ENCODE data around the gene PUM2.

Gene PUM2

GRCh38 chr2:20334605-20335203, 15.9 kb downstream of the PUM2 start:
- no peak overlapping the region for H3K4me3 ChIP-seq (ENCODE audit: low read depth, low read length)
- peaks cover 32% of the 10 kb centered on the region for H3K4me1 ChIP-seq (ENCODE audit: control insufficient read depth, insufficient read depth, low read length)
- no peak overlapping the region for H3K9ac ChIP-seq (ENCODE audit: low read depth, low read length)
- H3K36me3 ChIP-seq (ENCODE audit: control insufficient read depth, insufficient read depth, low read length) = peaks cover 6% of the 10 kb centered on the region; the same call in 1 of the 2 replicates
- no peaks in the 10 kb centered on the region for H3K9me3 ChIP-seq (ENCODE audit: control insufficient read depth, insufficient read depth, low read length)
- H3K27me3 ChIP-seq (ENCODE audit: control insufficient read depth, insufficient read depth, low read length) = no peaks in the 10 kb centered on the region
- H3K27ac ChIP-seq (ENCODE audit: low read depth, low read length) = no peak overlapping the region

GRCh38 chr2:20333738-20334137, 16.9 kb downstream of the PUM2 start:
- Histone ChIP-seq H3K27ac (ENCODE audit: low read depth, low read length) (no peak overlapping the region), H3K4me1 (ENCODE audit: control insufficient read depth, insufficient read depth, low read length) (peaks cover 23% of the 10 kb centered on the region), H3K9ac (ENCODE audit: low read depth, low read length) (no peak overlapping the region), H3K4me3 (ENCODE audit: low read depth, low read length) (no peak overlapping the region), H3K9me3 (ENCODE audit: control insufficient read depth, insufficient read depth, low read length) (no peaks in the 10 kb centered on the region), H3K36me3 (ENCODE audit: control insufficient read depth, insufficient read depth, low read length) (peaks cover 7% of the 10 kb centered on the region; the same call in 1 of the 2 replicates), H3K27me3 (ENCODE audit: control insufficient read depth, insufficient read depth, low read length) (no peaks in the 10 kb centered on the region)

- Histone ChIP-seq H3K27me3 (ENCODE audit: control insufficient read depth, insufficient read depth, low read length) (no peaks in the 10 kb centered on the region), H3K27ac (ENCODE audit: low read depth, low read length) (no peak overlapping the region), H3K4me3 (ENCODE audit: low read depth, low read length) (no peak overlapping the region), H3K4me1 (ENCODE audit: control insufficient read depth, insufficient read depth, low read length) (peaks cover 19% of the 10 kb centered on the region), H3K9ac (ENCODE audit: low read depth, low read length) (no peak overlapping the region), H3K36me3 (ENCODE audit: control insufficient read depth, insufficient read depth, low read length) (peaks cover 14% of the 10 kb centered on the region), H3K9me3 (ENCODE audit: control insufficient read depth, insufficient read depth, low read length) (no peaks in the 10 kb centered on the region)
Observed at GRCh38 chr2:20330192-20330591, 20.5 kb downstream of the PUM2 start.

DNA sequence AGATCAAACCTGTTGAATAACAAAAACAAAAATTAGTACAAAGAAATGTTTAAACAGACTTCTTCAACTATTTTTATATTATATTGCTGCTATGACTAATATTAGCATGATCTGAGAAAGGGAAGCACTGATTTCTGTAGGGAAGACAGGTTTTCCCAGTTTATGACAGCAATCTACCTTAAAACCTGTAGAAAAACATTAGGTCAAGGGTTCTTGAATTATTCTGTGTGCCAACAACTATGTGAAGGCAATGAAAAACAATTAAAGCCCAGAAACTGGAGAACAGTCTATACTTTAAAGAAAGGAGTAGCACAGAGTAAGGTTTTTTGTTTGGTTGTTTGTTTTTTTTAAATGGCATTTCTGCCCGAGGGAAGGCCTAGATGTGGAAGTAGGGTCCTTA, 23.3 kb downstream of the PUM2 start:
- Histone ChIP-seq H3K9ac (ENCODE audit: low read depth, low read length) (no peak overlapping the region), H3K4me1 (ENCODE audit: control insufficient read depth, insufficient read depth, low read length) (peaks cover 11% of the 10 kb centered on the region), H3K27me3 (ENCODE audit: control insufficient read depth, insufficient read depth, low read length) (no peaks in the 10 kb centered on the region), H3K9me3 (ENCODE audit: control insufficient read depth, insufficient read depth, low read length) (no peaks in the 10 kb centered on the region), H3K27ac (ENCODE audit: low read depth, low read length) (peak overlapping the region; percentile 22), H3K4me3 (ENCODE audit: low read depth, low read length) (no peak overlapping the region), H3K36me3 (ENCODE audit: control insufficient read depth, insufficient read depth, low read length) (peaks cover 37% of the 10 kb centered on the region)

- H3K4me1 ChIP-seq (ENCODE audit: control insufficient read depth, insufficient read depth, low read length) = peaks cover 20% of the 10 kb centered on the region
- H3K27me3 ChIP-seq (ENCODE audit: control insufficient read depth, insufficient read depth, low read length) = no peaks in the 10 kb centered on the region
- no peaks in the 10 kb centered on the region for H3K9me3 ChIP-seq (ENCODE audit: control insufficient read depth, insufficient read depth, low read length)
- no peak overlapping the region for H3K4me3 ChIP-seq (ENCODE audit: low read depth, low read length)
- peaks cover 37% of the 10 kb centered on the region for H3K36me3 ChIP-seq (ENCODE audit: control insufficient read depth, insufficient read depth, low read length)
- no peak overlapping the region for H3K9ac ChIP-seq (ENCODE audit: low read depth, low read length)
- H3K27ac ChIP-seq (ENCODE audit: low read depth, low read length) = no peak overlapping the region
Observed at GRCh38 chr2:20326163-20326780, 24.4 kb downstream of the PUM2 start.

DNA sequence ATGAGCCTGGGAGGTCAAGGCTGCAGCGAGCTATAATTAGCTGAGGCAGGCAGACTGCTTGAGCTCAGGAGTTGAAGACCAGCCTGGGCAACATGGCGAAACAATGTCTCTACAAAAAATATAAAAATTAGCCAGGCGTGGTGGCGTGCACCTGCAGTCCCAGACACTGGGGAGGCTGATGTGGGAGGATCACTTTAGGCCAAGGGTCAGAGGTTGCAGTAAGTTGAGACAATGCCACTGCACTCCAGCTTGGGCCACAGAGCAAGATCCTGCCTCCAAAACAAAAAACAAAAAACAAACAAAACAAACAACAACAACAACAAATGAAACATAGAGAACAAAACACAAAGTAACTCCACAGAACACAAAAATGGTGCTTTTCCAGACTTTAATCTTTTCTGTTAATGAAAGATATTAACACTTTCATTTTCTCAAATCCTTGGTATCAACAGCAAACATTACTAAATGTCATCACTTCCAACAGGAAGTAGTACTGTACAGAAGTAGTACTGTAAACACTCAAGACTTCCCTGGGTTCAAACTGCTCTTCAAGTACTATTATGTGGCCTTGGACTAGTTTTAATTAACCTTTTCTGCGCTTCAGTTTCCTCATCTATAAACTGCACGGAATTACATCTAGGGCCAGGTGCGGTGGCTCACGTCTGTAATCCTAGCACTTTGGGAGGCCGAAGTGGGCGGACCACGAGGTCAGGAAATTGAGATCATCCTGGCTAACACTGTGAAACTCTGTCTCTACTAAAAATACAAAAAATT, 27.9 kb downstream of the PUM2 start:
- H3K27me3 ChIP-seq (ENCODE audit: control insufficient read depth, insufficient read depth, low read length) = no peaks in the 10 kb centered on the region
- H3K4me1 ChIP-seq (ENCODE audit: control insufficient read depth, insufficient read depth, low read length) = peaks cover 28% of the 10 kb centered on the region
- no peaks in the 10 kb centered on the region for H3K9me3 ChIP-seq (ENCODE audit: control insufficient read depth, insufficient read depth, low read length)
- H3K9ac ChIP-seq (ENCODE audit: low read depth, low read length) = no peak overlapping the region
- no peak overlapping the region for H3K27ac ChIP-seq (ENCODE audit: low read depth, low read length)
- peaks cover 55% of the 10 kb centered on the region for H3K36me3 ChIP-seq (ENCODE audit: control insufficient read depth, insufficient read depth, low read length)
- H3K4me3 ChIP-seq (ENCODE audit: low read depth, low read length) = no peak overlapping the region

DNA sequence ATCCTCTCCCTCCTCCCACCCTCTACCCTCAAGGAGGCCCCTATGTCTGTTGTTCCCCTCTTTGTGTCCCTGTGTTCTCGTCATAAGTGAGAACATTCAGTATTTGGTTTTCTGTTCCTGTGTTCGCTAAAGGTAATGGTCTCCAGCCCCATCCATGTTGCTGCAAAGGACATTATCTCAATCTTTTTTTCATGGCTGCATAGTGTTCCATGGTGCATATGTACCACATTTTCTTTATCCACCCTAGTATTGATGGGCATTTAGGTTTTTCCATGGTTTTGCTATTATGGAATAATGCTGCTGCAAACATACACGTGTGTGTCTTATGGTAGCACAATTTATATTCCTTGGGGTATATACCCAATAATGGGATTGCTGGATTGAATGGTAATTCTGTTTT, 33.0 kb downstream of the PUM2 start:
- H3K4me3 ChIP-seq (ENCODE audit: low read depth, low read length) = no peak overlapping the region
- peaks cover 69% of the 10 kb centered on the region for H3K36me3 ChIP-seq (ENCODE audit: control insufficient read depth, insufficient read depth, low read length)
- H3K27ac ChIP-seq (ENCODE audit: low read depth, low read length) = no peak overlapping the region
- no peaks in the 10 kb centered on the region for H3K9me3 ChIP-seq (ENCODE audit: control insufficient read depth, insufficient read depth, low read length)
- no peak overlapping the region for H3K9ac ChIP-seq (ENCODE audit: low read depth, low read length)
- peaks cover 47% of the 10 kb centered on the region for H3K4me1 ChIP-seq (ENCODE audit: control insufficient read depth, insufficient read depth, low read length)
- H3K27me3 ChIP-seq (ENCODE audit: control insufficient read depth, insufficient read depth, low read length) = no peaks in the 10 kb centered on the region

DNA sequence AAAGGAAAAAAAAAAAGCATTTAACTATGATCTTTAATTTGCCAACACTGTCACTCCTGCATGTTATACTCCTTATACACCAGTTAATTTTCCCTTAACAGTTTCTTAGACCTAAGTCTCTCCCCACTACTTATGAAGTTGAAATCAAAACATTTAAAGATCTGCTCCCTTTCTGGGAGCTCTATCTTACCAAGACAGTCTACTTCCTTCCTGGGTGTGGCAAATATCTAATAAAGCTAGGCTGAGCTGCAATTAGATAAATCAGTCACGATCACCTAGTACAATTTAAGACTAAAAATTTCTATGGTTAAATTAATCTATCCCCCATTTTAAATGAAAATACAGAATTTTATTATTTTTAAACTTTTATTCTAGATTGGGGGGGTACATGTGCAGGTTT, 33.4 kb downstream of the PUM2 start:
- peaks cover 69% of the 10 kb centered on the region for H3K36me3 ChIP-seq (ENCODE audit: control insufficient read depth, insufficient read depth, low read length)

DNA sequence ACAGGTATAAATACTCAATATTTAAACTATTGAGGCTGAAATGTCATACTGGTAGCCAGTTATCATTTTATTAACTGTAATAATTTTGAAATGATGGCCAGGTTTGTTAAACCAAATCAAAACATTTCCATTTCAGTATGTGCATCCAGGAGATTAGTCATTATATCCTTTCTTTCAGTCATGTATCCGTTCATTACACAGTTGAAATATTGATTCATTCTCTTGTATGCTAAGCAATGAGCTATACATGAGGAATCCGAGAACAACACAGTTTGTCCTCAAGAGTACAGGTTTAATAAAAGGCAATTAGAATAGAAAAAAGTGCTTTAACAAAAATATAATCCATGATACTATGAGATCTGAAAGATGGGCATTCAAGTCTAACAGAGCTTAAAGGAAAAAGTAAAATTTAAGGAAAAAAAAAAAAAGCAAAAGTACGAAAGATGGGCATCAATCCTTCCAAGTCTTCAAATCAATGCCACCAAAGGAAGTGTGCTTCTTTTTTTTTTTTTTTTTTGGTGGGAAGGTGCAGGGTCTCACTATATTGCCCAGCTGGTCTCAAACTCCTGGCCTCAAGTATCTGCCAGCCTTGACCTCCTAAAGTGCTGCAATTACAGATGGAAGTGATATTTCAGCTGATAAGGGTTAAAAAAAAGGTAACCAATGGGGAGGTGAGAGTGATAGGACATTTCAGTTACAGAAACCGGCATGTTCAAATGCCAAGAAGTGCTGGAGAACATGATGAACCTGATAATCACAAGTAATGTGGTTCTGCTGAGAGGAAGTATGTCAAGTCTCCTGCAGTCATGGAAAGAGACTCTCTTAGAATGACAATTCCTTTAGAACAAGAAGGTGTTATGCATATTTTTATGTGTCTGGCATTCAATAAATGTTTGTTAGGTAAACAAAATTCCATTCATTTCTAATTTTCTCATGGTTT, 35.8 kb downstream of the PUM2 start:
- Histone ChIP-seq H3K9me3 (ENCODE audit: control insufficient read depth, insufficient read depth, low read length) (no peaks in the 10 kb centered on the region), H3K27me3 (ENCODE audit: control insufficient read depth, insufficient read depth, low read length) (no peaks in the 10 kb centered on the region), H3K9ac (ENCODE audit: low read depth, low read length) (no peak overlapping the region), H3K4me1 (ENCODE audit: control insufficient read depth, insufficient read depth, low read length) (peaks cover 26% of the 10 kb centered on the region), H3K36me3 (ENCODE audit: control insufficient read depth, insufficient read depth, low read length) (peaks cover 92% of the 10 kb centered on the region), H3K27ac (ENCODE audit: low read depth, low read length) (peak overlapping the region; percentile 64), H3K4me3 (ENCODE audit: low read depth, low read length) (peak overlapping the region; percentile 24; the same call in 1 of the 2 replicates)

More for the DNA sequence above, 33.4 kb downstream of the PUM2 start:
- no peak overlapping the region for H3K27ac ChIP-seq (ENCODE audit: low read depth, low read length)
- H3K9ac ChIP-seq (ENCODE audit: low read depth, low read length) = no peak overlapping the region
- H3K27me3 ChIP-seq (ENCODE audit: control insufficient read depth, insufficient read depth, low read length) = no peaks in the 10 kb centered on the region
- no peaks in the 10 kb centered on the region for H3K9me3 ChIP-seq (ENCODE audit: control insufficient read depth, insufficient read depth, low read length)
- peaks cover 47% of the 10 kb centered on the region for H3K4me1 ChIP-seq (ENCODE audit: control insufficient read depth, insufficient read depth, low read length)
- H3K4me3 ChIP-seq (ENCODE audit: low read depth, low read length) = no peak overlapping the region

DNA sequence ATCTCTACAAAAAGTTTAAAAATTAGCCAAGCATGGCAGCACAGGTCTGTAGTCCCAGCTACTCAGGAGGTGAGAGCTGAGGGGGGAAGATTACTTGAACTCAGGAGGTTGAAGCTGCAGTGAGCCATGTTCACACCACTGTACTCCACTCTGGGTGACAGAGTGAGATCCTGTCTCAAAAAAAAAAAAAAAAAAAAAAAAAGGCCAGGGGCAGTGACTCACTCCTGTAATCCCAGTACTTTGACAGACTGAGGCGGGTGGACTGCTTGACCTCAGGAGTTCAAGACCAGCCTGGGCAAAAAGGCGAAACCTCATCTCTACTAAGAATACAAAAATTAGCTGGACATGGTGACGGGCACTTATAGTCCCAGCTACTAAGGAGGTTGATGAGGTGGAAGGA, 37.0 kb downstream of the PUM2 start:
- H3K27ac ChIP-seq (ENCODE audit: low read depth, low read length) = no peak overlapping the region
- H3K4me1 ChIP-seq (ENCODE audit: control insufficient read depth, insufficient read depth, low read length) = peaks cover 26% of the 10 kb centered on the region
- no peak overlapping the region for H3K4me3 ChIP-seq (ENCODE audit: low read depth, low read length)
- H3K9me3 ChIP-seq (ENCODE audit: control insufficient read depth, insufficient read depth, low read length) = no peaks in the 10 kb centered on the region
- peaks cover 92% of the 10 kb centered on the region for H3K36me3 ChIP-seq (ENCODE audit: control insufficient read depth, insufficient read depth, low read length)
- no peaks in the 10 kb centered on the region for H3K27me3 ChIP-seq (ENCODE audit: control insufficient read depth, insufficient read depth, low read length)
- no peak overlapping the region for H3K9ac ChIP-seq (ENCODE audit: low read depth, low read length)

All from HUES48 (cell line).